ENCODE measurements around the gene ZNF831.

Gene ZNF831

GRCh38 chr20:59127839-59128238, 35.8 kb upstream of the ZNF831 start:
- no peak for DNase-seq (ENCODE audit: low read depth in 2 of 2)
- no peak overlapping the region for H3K4me3 ChIP-seq (replicated peaks in 1 of 2; ENCODE audit: low read depth in 2 of 2, low read length in 2 of 2)
- TF ChIP-seq CTCF (IDR thresholded peaks at IDR 0.05; ENCODE audit: low read depth, low read length) = no peak

- no peak for TF ChIP-seq CTCF (IDR thresholded peaks at IDR 0.05; ENCODE audit: low read depth, low read length)
- no peak overlapping the region for H3K4me3 ChIP-seq (replicated peaks in 1 of 2; ENCODE audit: low read depth in 2 of 2, low read length in 2 of 2)
These were observed 31.9 kb upstream of the ZNF831 start for GRCh38 chr20:59131551-59132285.

GRCh38 chr20:59134182-59134581, 29.4 kb upstream of the ZNF831 start:
- TF ChIP-seq CTCF (IDR thresholded peaks at IDR 0.05; ENCODE audit: low read depth, low read length) = no peak
- DNase-seq (ENCODE audit: low read depth in 2 of 2) = no peak
- H3K4me3 ChIP-seq (replicated peaks in 1 of 2; ENCODE audit: low read depth in 2 of 2, low read length in 2 of 2) = no peak overlapping the region

More at GRCh38 chr20:59131551-59132285, 31.9 kb upstream of the ZNF831 start:
- no peak for DNase-seq (ENCODE audit: low read depth in 2 of 2)

GRCh38 chr20:59135093-59135492, 28.5 kb upstream of the ZNF831 start:
- TF ChIP-seq CTCF (IDR thresholded peaks at IDR 0.05; ENCODE audit: low read depth, low read length) = no peak
- DNase-seq (ENCODE audit: low read depth in 2 of 2) = no peak
- H3K4me3 ChIP-seq (replicated peaks in 1 of 2; ENCODE audit: low read depth in 2 of 2, low read length in 2 of 2) = no peak overlapping the region

- no peak for TF ChIP-seq CTCF (IDR thresholded peaks at IDR 0.05; ENCODE audit: low read depth, low read length)
- no peak overlapping the region for H3K4me3 ChIP-seq (replicated peaks in 1 of 2; ENCODE audit: low read depth in 2 of 2, low read length in 2 of 2)
- DNase-seq (ENCODE audit: low read depth in 2 of 2) = no peak
These were observed 27.6 kb upstream of the ZNF831 start for GRCh38 chr20:59136027-59136426.

- DNase-seq (ENCODE audit: low read depth in 2 of 2) = no peak
- TF ChIP-seq CTCF (IDR thresholded peaks at IDR 0.05; ENCODE audit: low read depth, low read length) = no peak
These were observed 26.1 kb upstream of the ZNF831 start for GRCh38 chr20:59137532-59137931.

More at GRCh38 chr20:59137532-59137931, 26.1 kb upstream of the ZNF831 start:
- H3K4me3 ChIP-seq (replicated peaks in 1 of 2; ENCODE audit: low read depth in 2 of 2, low read length in 2 of 2) = no peak overlapping the region

Data from cardiac fibroblast (primary cell).